CD4-positive, alpha-beta T cell (primary cell): ENCODE results near the gene LRP1B. TPM values are rescaled to one million over a fixed set of nuclear protein-coding genes. Genes with fewer than 3 reads are reported as not detected.

ENCODE experiments used
- ATAC-seq: fragments of 200-7000 bp; cut with Tn5 transposase; one replicate; pipeline ENCODE4 v1.10.0; 2022; ENCODE audit warnings: mild to moderate bottlenecking; ENCODE audit not compliant: poor library complexity
- CTCF ChIA-PET: fragments of 350-600 bp; sonication (Branson Sonifier 250); formaldehyde crosslinking; loops from one replicate; lab custom pipeline; 2021; ENCODE audit warnings: antibody characterized with exemption, inconsistent platforms; lab: Charles Lee
- POLR2A ChIA-PET: fragments of 350-600 bp; sonication (Branson Sonifier 250); formaldehyde crosslinking; loops from one replicate; lab custom pipeline; 2021; ENCODE audit warnings: antibody characterized with exemption, inconsistent platforms; lab: Charles Lee
- DNase-seq, 14 experiments: peaks; one replicate each; pipeline ENCODE4 v3.0.0-alpha.2; 2013 to 2020; ENCODE audit warnings: mixed read lengths in 2 of 14
- H3K27ac ChIP-seq, 2 donors: one replicate each; pipeline versions ENCODE4 v1.5.1 to v1.7.0; 2013; ENCODE audit warnings: low read length in 2 of 2, low read depth in 1 of 2, mild to moderate bottlenecking in 1 of 2
- H3K27me3 ChIP-seq, 2 experiments: 1 replicate in 1 of 2; 2 replicates in 1 of 2; pipeline versions ENCODE4 v1.6.1 to v1.7.0; 2013; ENCODE audit warnings: low read length in 2 of 2, control low read depth in 1 of 2, mild to moderate bottlenecking in 1 of 2, moderate library complexity in 1 of 2; ENCODE audit not compliant: insufficient read depth in 2 of 2, control insufficient read depth in 1 of 2
- H3K36me3 ChIP-seq: one replicate; pipeline ENCODE4 v1.6.1; 2013; ENCODE audit warnings: low read length, control low read depth; ENCODE audit not compliant: insufficient read depth
- H3K4me1 ChIP-seq: one replicate; pipeline ENCODE4 v1.6.1; 2013; ENCODE audit warnings: low read length, control low read depth; ENCODE audit not compliant: insufficient read depth
- H3K4me3 ChIP-seq: one replicate; pipeline ENCODE4 v1.5.1; 2013; ENCODE audit warnings: mild to moderate bottlenecking, low read length, moderate library complexity
- H3K9me3 ChIP-seq, 2 experiments: 1 replicate in 1 of 2; 2 replicates in 1 of 2; pipeline versions ENCODE4 v1.6.1 to v1.7.0; 2013; ENCODE audit warnings: low read length in 2 of 2, mild to moderate bottlenecking in 2 of 2, control low read depth in 1 of 2, moderate library complexity in 1 of 2; ENCODE audit not compliant: control insufficient read depth in 1 of 2, insufficient read depth in 1 of 2
- H3K27ac Mint-ChIP-seq: one replicate; pipeline ENCODE4 v1.8.0; 2020; ENCODE audit warnings: mixed read lengths
- H3K27me3 Mint-ChIP-seq: one replicate; pipeline ENCODE4 v1.8.0; 2021; ENCODE audit warnings: mixed read lengths
- H3K36me3 Mint-ChIP-seq: one replicate; pipeline ENCODE4 v1.8.0; 2021; ENCODE audit warnings: low read depth, mixed read lengths
- H3K4me1 Mint-ChIP-seq: one replicate; pipeline ENCODE4 v1.8.0; 2021; ENCODE audit warnings: low read depth, mixed read lengths
- H3K4me3 Mint-ChIP-seq: one replicate; pipeline ENCODE4 v1.8.0; 2020; ENCODE audit warnings: mild to moderate bottlenecking, mixed read lengths
- H3K9me3 Mint-ChIP-seq: one replicate; pipeline ENCODE4 v1.8.0; 2020; ENCODE audit warnings: mixed read lengths
- CTCF ChIP-seq: fragments of 200-600 bp; IDR thresholded peaks from one replicate; pipeline ENCODE4 v1.8.0; 2022; ENCODE audit warnings: antibody characterized with exemption, mild to moderate bottlenecking
- intact Hi-C, 2 experiments: fragments of 100-400 bp; cut with DNase I in 1 of 2; cut with micrococcal nuclease in 1 of 2; formaldehyde crosslinking; loops; one replicate each; pipeline versions ENCODE4 v1.15.1 to v1.9.0; 2023 to 2025; cut with DNase I, micrococcal nuclease
- total RNA-seq, 174 experiments: library from RNA in 2 of 174; stranded (reverse) in 2 of 174; gene quantifications; one replicate each; pipeline ENCODE4 v1.2.3 and lab custom pipeline; 2021 to 2026

LRP1B gene
- total RNA-seq, 2 experiments from 2014 or later, result not detected

- ATAC-seq (no peak), DNase-seq (no peak)
- no peaks in the 10 kb centered on the region for H3K36me3 ChIP-seq
- no peak for TF ChIP-seq CTCF
- intact Hi-C loops, result no loop called here
- Mint-ChIP-seq H3K9me3 (peaks cover 7% of the 10 kb centered on the region), H3K27ac (no peak overlapping the region), H3K4me3 (no peak overlapping the region), H3K4me1 (no peaks in the 10 kb centered on the region), H3K27me3 (no peaks in the 10 kb centered on the region), H3K36me3 (no peaks in the 10 kb centered on the region)
- no peaks in the 10 kb centered on the region for H3K9me3 ChIP-seq
- H3K27ac ChIP-seq, result no peak overlapping the region
- CTCF ChIA-PET, result no interaction called here
- POLR2A ChIA-PET, result no interaction called here
- no peaks in the 10 kb centered on the region for H3K4me1 ChIP-seq
- H3K4me3 ChIP-seq, result no peak overlapping the region
- H3K27me3 ChIP-seq, result no peaks in the 10 kb centered on the region
Measured at GRCh38 chr2:140246957-140247356, 1883.9 kb downstream of the LRP1B start.

- no peaks in the 10 kb centered on the region for H3K4me1 ChIP-seq
- H3K36me3 Mint-ChIP-seq, result no peaks in the 10 kb centered on the region
- intact Hi-C loops, result no loop called here
- DNase-seq (no peak), ATAC-seq (no peak)
- ChIA-PET CTCF (no interaction called here), POLR2A (no interaction called here)
- H3K4me1 Mint-ChIP-seq, result no peaks in the 10 kb centered on the region
- no peak overlapping the region for H3K27ac ChIP-seq
- no peak overlapping the region for H3K4me3 Mint-ChIP-seq
- no peaks in the 10 kb centered on the region for H3K9me3 ChIP-seq
- H3K27me3 Mint-ChIP-seq, result no peaks in the 10 kb centered on the region
- TF ChIP-seq CTCF, result no peak
- H3K27me3 ChIP-seq, result no peaks in the 10 kb centered on the region
- no peak overlapping the region for H3K27ac Mint-ChIP-seq
- H3K4me3 ChIP-seq, result no peak overlapping the region
- no peaks in the 10 kb centered on the region for H3K36me3 ChIP-seq
- H3K9me3 Mint-ChIP-seq, result peaks cover 7% of the 10 kb centered on the region
Measured at GRCh38 chr2:140246058-140246457, 1884.8 kb downstream of the LRP1B start.

- Histone ChIP-seq H3K4me3 (no peak overlapping the region), H3K4me1 (no peaks in the 10 kb centered on the region), H3K9me3 (no peaks in the 10 kb centered on the region), H3K27me3 (no peaks in the 10 kb centered on the region), H3K27ac (no peak overlapping the region), H3K36me3 (no peaks in the 10 kb centered on the region)
- no peaks in the 10 kb centered on the region for H3K27me3 Mint-ChIP-seq
- no peaks in the 10 kb centered on the region for H3K36me3 Mint-ChIP-seq
- H3K27ac Mint-ChIP-seq, result no peak overlapping the region
- H3K9me3 Mint-ChIP-seq, result peaks cover 5% of the 10 kb centered on the region
- intact Hi-C loops, result no loop called here
- POLR2A ChIA-PET, result no interaction called here
- CTCF ChIA-PET, result no interaction called here
- H3K4me1 Mint-ChIP-seq, result no peaks in the 10 kb centered on the region
- no peak for DNase-seq
- H3K4me3 Mint-ChIP-seq, result no peak overlapping the region
- ATAC-seq, result no peak
- TF ChIP-seq CTCF, result no peak
Measured at GRCh38 chr2:140242889-140243288, 1887.9 kb downstream of the LRP1B start.
